Activated CD8-positive, alpha-beta memory T cell treated with anti-CD3 and anti-CD28 coated beads, Interleukin-2, amount 10 ng/mL, durations not matched to agents 7 days and 5 days (primary cell): ENCODE results near the gene ETV2. TPM values are rescaled to one million over a fixed set of nuclear protein-coding genes. Genes with fewer than 3 reads are reported as not detected.
"Not testable (repeated sequence)": the region's sequence is repeated elsewhere in the genome, so short reads cannot be mapped to it uniquely, and the experiment has no call there.

ENCODE experiments used
- ATAC-seq: fragments of 150-1000 bp; cut with Tn5 transposase; one replicate; pipeline ENCODE4 v1.10.0; 2021; ENCODE audit warnings: moderate library complexity
- CTCF ChIA-PET: fragments of 350-600 bp; sonication (Branson Sonifier 250); formaldehyde crosslinking; loops from one replicate; lab custom pipeline; 2021; ENCODE audit warnings: antibody characterized with exemption; lab: Charles Lee
- DNase-seq: peaks from one replicate; pipeline ENCODE4 v3.0.0-alpha.2; 2020
- H3K27ac Mint-ChIP-seq: one replicate; pipeline ENCODE4 v1.8.0; 2021; ENCODE audit warnings: mild to moderate bottlenecking, mixed read lengths
- H3K27me3 Mint-ChIP-seq: one replicate; pipeline ENCODE4 v1.8.0; 2021; ENCODE audit warnings: mixed read lengths
- H3K36me3 Mint-ChIP-seq: one replicate; pipeline ENCODE4 v1.8.0; 2021; ENCODE audit warnings: mild to moderate bottlenecking, mixed read lengths
- H3K4me1 Mint-ChIP-seq: one replicate; pipeline ENCODE4 v1.8.0; 2021; ENCODE audit warnings: mixed read lengths
- H3K4me3 Mint-ChIP-seq: one replicate; pipeline ENCODE4 v1.8.0; 2021; ENCODE audit warnings: mild to moderate bottlenecking, moderate library complexity, mixed read lengths
- H3K9me3 Mint-ChIP-seq: one replicate; pipeline ENCODE4 v1.8.0; 2022; ENCODE audit warnings: low read depth, mixed read lengths
- total RNA-seq, 2 experiments: library from RNA; stranded (reverse); gene quantifications; one replicate each; pipeline ENCODE4 v1.2.3, GENCODE V29; 2021

Gene ETV2
- total RNA-seq: 1 to 10 TPM; 1.2 to 1.9 TPM

GRCh38 chr19:35641515-35642151 lies at the start of gene ETV2:
Gene ETV2 (plus strand): TSS chr19:35641745. CDS start chr19:35642461, 716 bp downstream.
- peak within 1 kb of the TSS; percentile 71 for H3K27ac Mint-ChIP-seq
- H3K4me1 Mint-ChIP-seq: peaks cover 36% of the 10 kb centered on the region
- H3K9me3 Mint-ChIP-seq: no peaks in the 10 kb centered on the region
- H3K4me3 Mint-ChIP-seq: peak within 1 kb of the TSS; percentile 81
- DNase-seq: peak; percentile 85
- no peak for ATAC-seq
- H3K27me3 Mint-ChIP-seq: no peaks in the 10 kb centered on the region
- CTCF ChIA-PET: no interaction called here
- peaks cover 11% of the 10 kb centered on the region for H3K36me3 Mint-ChIP-seq

GRCh38 chr19:35592226-35592625 lies 49.3 kb upstream of the ETV2 start:
- Mint-ChIP-seq H3K27me3 (peaks cover 5% of the 10 kb centered on the region), H3K36me3 (no peaks in the 10 kb centered on the region), H3K4me3 (no peak overlapping the region), H3K27ac (no peak overlapping the region), H3K4me1 (peaks cover 7% of the 10 kb centered on the region), H3K9me3 (no peaks in the 10 kb centered on the region)
- ATAC-seq: no peak
- CTCF ChIA-PET: interaction anchor here (0.7 to 2.6 kb wide), 8 partner anchors 14 to 90 kb away, joined by 3 to 21 read pairs (median 4); no protein-coding TSS in a partner anchor
- no peak for DNase-seq

- H3K27me3 Mint-ChIP-seq: peaks cover 12% of the 10 kb centered on the region
- CTCF ChIA-PET: interaction anchor here (0.6 to 1.6 kb wide), 2 partner anchors 47 to 98 kb away, joined by 3 to 4 read pairs; no protein-coding TSS in a partner anchor
- not testable (repeated sequence) for H3K4me3 Mint-ChIP-seq, DNase-seq, H3K9me3 Mint-ChIP-seq, H3K4me1 Mint-ChIP-seq, H3K36me3 Mint-ChIP-seq, ATAC-seq, H3K27ac Mint-ChIP-seq
Observed at GRCh38 chr19:35595026-35595425, 46.5 kb upstream of the ETV2 start.

- ATAC-seq (no peak), DNase-seq (no peak)
- peaks cover 16% of the 10 kb centered on the region for H3K27me3 Mint-ChIP-seq
- no peak overlapping the region for H3K27ac Mint-ChIP-seq
- H3K36me3 Mint-ChIP-seq: no peaks in the 10 kb centered on the region
- peaks cover 7% of the 10 kb centered on the region for H3K4me1 Mint-ChIP-seq
- H3K4me3 Mint-ChIP-seq: no peak overlapping the region
- H3K9me3 Mint-ChIP-seq: no peaks in the 10 kb centered on the region
- CTCF ChIA-PET: interaction anchor here (1.2 to 1.6 kb wide), 2 partner anchors 48 to 86 kb away, joined by 3 to 4 read pairs; no protein-coding TSS in a partner anchor
Observed at GRCh38 chr19:35595928-35596327, 45.6 kb upstream of the ETV2 start.

GRCh38 chr19:35596366-35596999 lies 45.1 kb upstream of the ETV2 start:
- peak; percentile 77 for ATAC-seq
- Mint-ChIP-seq H3K36me3 (no peaks in the 10 kb centered on the region), H3K4me3 (no peak overlapping the region), H3K27ac (no peak overlapping the region), H3K9me3 (no peaks in the 10 kb centered on the region), H3K4me1 (peaks cover 7% of the 10 kb centered on the region), H3K27me3 (peaks cover 16% of the 10 kb centered on the region)
- CTCF ChIA-PET: interaction anchor here (0.7 to 1.6 kb wide), 4 partner anchors 48 to 224 kb away, joined by 3 to 4 read pairs (median 4); no protein-coding TSS in a partner anchor
- DNase-seq: no peak

GRCh38 chr19:35601971-35602370 lies 39.6 kb upstream of the ETV2 start:
- no peak for ATAC-seq
- Mint-ChIP-seq H3K9me3 (no peaks in the 10 kb centered on the region), H3K4me3 (no peak overlapping the region), H3K27me3 (peaks cover 16% of the 10 kb centered on the region), H3K36me3 (no peaks in the 10 kb centered on the region), H3K4me1 (no peaks in the 10 kb centered on the region), H3K27ac (no peak overlapping the region)
- CTCF ChIA-PET: interaction anchor here (0.9 kb wide), 1 partner anchor 92 kb away, joined by 3 read pairs; no protein-coding TSS in a partner anchor
- no peak for DNase-seq

- CTCF ChIA-PET, ATAC-seq, H3K4me1 Mint-ChIP-seq: not testable (repeated sequence)
Observed at GRCh38 chr19:35604436-35604835, 37.1 kb upstream of the ETV2 start.

GRCh38 chr19:35607170-35607569 lies 34.4 kb upstream of the ETV2 start:
- H3K36me3 Mint-ChIP-seq, H3K4me3 Mint-ChIP-seq, ATAC-seq, H3K27ac Mint-ChIP-seq, H3K9me3 Mint-ChIP-seq, DNase-seq, H3K27me3 Mint-ChIP-seq: not testable (repeated sequence)
- peaks cover 23% of the 10 kb centered on the region for H3K4me1 Mint-ChIP-seq
- CTCF ChIA-PET: interaction anchor here (0.6 to 1.0 kb wide), 2 partner anchors 26 to 98 kb away, joined by 3 to 4 read pairs; no protein-coding TSS in a partner anchor

More at GRCh38 chr19:35604436-35604835, 37.1 kb upstream of the ETV2 start:
- DNase-seq, H3K36me3 Mint-ChIP-seq, H3K4me3 Mint-ChIP-seq, H3K27ac Mint-ChIP-seq, H3K9me3 Mint-ChIP-seq, H3K27me3 Mint-ChIP-seq: not testable (repeated sequence)

GRCh38 chr19:35607661-35608060 lies 33.9 kb upstream of the ETV2 start:
- ATAC-seq: no peak
- CTCF ChIA-PET: interaction anchor here (0.6 to 1.0 kb wide), 4 partner anchors 16 to 98 kb away, joined by 3 to 4 read pairs (median 4); no protein-coding TSS in a partner anchor
- no peaks in the 10 kb centered on the region for H3K27me3 Mint-ChIP-seq

GRCh38 chr19:35608251-35608650 lies 33.3 kb upstream of the ETV2 start:
- Mint-ChIP-seq H3K4me1 (peaks cover 30% of the 10 kb centered on the region), H3K36me3 (peaks cover 9% of the 10 kb centered on the region), H3K27me3 (no peaks in the 10 kb centered on the region), H3K9me3 (peaks cover 9% of the 10 kb centered on the region), H3K4me3 (no peak overlapping the region), H3K27ac (peak overlapping the region; percentile 16)
- DNase-seq (no peak), ATAC-seq (no peak)
- CTCF ChIA-PET: interaction anchor here (0.7 to 1.0 kb wide), 2 partner anchors 16 to 37 kb away, joined by 3 to 4 read pairs; no protein-coding TSS in a partner anchor

More at GRCh38 chr19:35607661-35608060, 33.9 kb upstream of the ETV2 start:
- Mint-ChIP-seq H3K4me3 (no peak overlapping the region), H3K27ac (no peak overlapping the region), H3K4me1 (peaks cover 26% of the 10 kb centered on the region), H3K36me3 (peaks cover 9% of the 10 kb centered on the region), H3K9me3 (peaks cover 9% of the 10 kb centered on the region)
- DNase-seq: no peak

GRCh38 chr19:35609851-35610353 lies 31.6 kb upstream of the ETV2 start:
- peak; percentile 28 for ATAC-seq
- DNase-seq: peak; percentile 65
- CTCF ChIA-PET: interaction anchor here (1.0 to 1.4 kb wide), 2 partner anchors 18 to 38 kb away, joined by 3 read pairs; partner anchors contain the start of gene COX6B1
- Mint-ChIP-seq H3K9me3 (peaks cover 9% of the 10 kb centered on the region), H3K27me3 (no peaks in the 10 kb centered on the region), H3K36me3 (peaks cover 9% of the 10 kb centered on the region), H3K4me1 (peaks cover 40% of the 10 kb centered on the region), H3K27ac (peak overlapping the region; percentile 79), H3K4me3 (no peak overlapping the region)

- Mint-ChIP-seq H3K36me3 (peaks cover 17% of the 10 kb centered on the region), H3K27me3 (no peaks in the 10 kb centered on the region), H3K9me3 (peaks cover 9% of the 10 kb centered on the region), H3K4me1 (peaks cover 42% of the 10 kb centered on the region), H3K27ac (peak overlapping the region; percentile 95), H3K4me3 (peak overlapping the region; percentile 82)
- CTCF ChIA-PET: interaction anchor here (1.0 to 3.1 kb wide), 4 partner anchors 30 to 64 kb away, joined by 3 to 11 read pairs (median 5); partner anchors contain the start of gene COX6B1
- ATAC-seq: no peak
- no peak for DNase-seq
Observed at GRCh38 chr19:35612224-35612558, 29.4 kb upstream of the ETV2 start.
